Neural crest cell (in vitro differentiated cells): Measurements from ENCODE around the gene TBK1. TPM values are rescaled to one million over a fixed set of nuclear protein-coding genes. Genes with fewer than 3 reads are reported as not detected.

Experiments used
- DNase-seq: peaks from one replicate; pipeline ENCODE4 v3.0.0; 2021; ENCODE audit warnings: low read depth, mixed read lengths, low spot score
- H3K27ac Mint-ChIP-seq: one replicate; pipeline ENCODE4 v1.8.0; 2021; ENCODE audit warnings: mild to moderate bottlenecking, mixed read lengths; ENCODE audit not compliant: unreplicated experiment
- H3K27me3 Mint-ChIP-seq: 2 replicates; pipeline ENCODE4 v1.8.0; 2021; ENCODE audit warnings: low read depth, mild to moderate bottlenecking, mixed read lengths
- H3K36me3 Mint-ChIP-seq: 2 replicates; pipeline ENCODE4 v1.8.0; 2021; ENCODE audit warnings: low read depth, mild to moderate bottlenecking, mixed read lengths
- H3K4me1 Mint-ChIP-seq: 2 replicates; pipeline ENCODE4 v1.8.0; 2021; ENCODE audit warnings: mixed read lengths
- H3K4me3 Mint-ChIP-seq: one replicate; pipeline ENCODE4 v1.8.0; 2021; ENCODE audit warnings: mild to moderate bottlenecking, mixed read lengths
- H3K9me3 Mint-ChIP-seq: 2 replicates; pipeline ENCODE4 v1.8.0; 2021; ENCODE audit warnings: mixed read lengths
- total RNA-seq: library from RNA; stranded (reverse); gene quantifications from 2 replicates; pipeline ENCODE4 v1.2.1, GENCODE V29; 2021
- TF ChIP-seq, protein P1 (sequence below): fragments of 200-600 bp; sonication (generic); conservative IDR thresholded peaks from 2 replicates; pipeline ENCODE4 v1.5.0; 2021; ENCODE audit warnings: antibody characterized with exemption, mild to moderate bottlenecking

The TBK1 gene
- total RNA-seq, 1 donor from 2014 or later: 16.4 TPM

DNA sequence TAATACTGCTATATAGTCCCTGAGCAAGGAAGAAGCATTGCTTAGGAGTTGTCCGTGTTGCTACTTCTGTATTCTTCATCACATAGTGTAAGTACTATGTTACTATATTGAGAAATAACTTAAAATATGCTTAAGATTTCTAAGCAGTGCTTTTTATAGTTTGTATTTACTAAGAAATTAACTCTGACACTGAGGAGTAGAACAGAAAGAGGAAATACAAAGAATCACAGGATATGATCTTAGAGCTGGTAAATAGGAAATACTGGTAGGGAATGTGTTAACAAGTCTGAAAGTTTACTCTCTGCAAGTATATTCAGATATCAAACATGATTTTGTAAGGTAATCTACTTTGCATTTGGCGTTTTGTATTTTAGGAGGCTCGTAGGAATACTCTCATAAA is 32.2 kb upstream of the TBK1 start:
- H3K27ac Mint-ChIP-seq: no peak overlapping the region
- TF ChIP-seq, protein P1, sequence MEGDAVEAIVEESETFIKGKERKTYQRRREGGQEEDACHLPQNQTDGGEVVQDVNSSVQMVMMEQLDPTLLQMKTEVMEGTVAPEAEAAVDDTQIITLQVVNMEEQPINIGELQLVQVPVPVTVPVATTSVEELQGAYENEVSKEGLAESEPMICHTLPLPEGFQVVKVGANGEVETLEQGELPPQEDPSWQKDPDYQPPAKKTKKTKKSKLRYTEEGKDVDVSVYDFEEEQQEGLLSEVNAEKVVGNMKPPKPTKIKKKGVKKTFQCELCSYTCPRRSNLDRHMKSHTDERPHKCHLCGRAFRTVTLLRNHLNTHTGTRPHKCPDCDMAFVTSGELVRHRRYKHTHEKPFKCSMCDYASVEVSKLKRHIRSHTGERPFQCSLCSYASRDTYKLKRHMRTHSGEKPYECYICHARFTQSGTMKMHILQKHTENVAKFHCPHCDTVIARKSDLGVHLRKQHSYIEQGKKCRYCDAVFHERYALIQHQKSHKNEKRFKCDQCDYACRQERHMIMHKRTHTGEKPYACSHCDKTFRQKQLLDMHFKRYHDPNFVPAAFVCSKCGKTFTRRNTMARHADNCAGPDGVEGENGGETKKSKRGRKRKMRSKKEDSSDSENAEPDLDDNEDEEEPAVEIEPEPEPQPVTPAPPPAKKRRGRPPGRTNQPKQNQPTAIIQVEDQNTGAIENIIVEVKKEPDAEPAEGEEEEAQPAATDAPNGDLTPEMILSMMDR: no peak
- no peaks in the 10 kb centered on the region for H3K9me3 Mint-ChIP-seq
- DNase-seq: no peak
- no peak overlapping the region for H3K4me3 Mint-ChIP-seq
- H3K27me3 Mint-ChIP-seq: no peaks in the 10 kb centered on the region
- peaks cover 17% of the 10 kb centered on the region for H3K36me3 Mint-ChIP-seq
- no peaks in the 10 kb centered on the region for H3K4me1 Mint-ChIP-seq

DNA sequence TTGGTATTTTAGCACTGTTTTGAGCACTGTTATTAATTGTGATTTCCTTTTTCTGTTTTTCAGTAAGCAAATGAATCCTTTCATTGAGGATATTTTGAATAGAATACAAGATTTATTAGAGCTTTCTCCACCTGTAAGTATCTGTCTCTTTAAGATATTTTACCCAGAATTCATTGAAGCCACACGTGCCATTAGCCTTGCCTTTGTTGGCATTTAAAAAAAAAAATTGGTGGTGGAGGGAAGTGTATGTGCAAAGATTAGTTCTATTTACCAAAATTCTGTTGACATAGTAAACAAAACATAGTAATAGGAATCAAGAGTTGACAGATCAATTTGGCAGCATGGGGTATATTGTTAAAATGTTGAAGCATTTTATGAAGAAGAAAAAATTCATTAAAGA is 23.9 kb upstream of the TBK1 start:
- TF ChIP-seq, protein P1: no peak
- H3K9me3 Mint-ChIP-seq: no peaks in the 10 kb centered on the region
- H3K4me3 Mint-ChIP-seq: no peak overlapping the region
- H3K4me1 Mint-ChIP-seq: no peaks in the 10 kb centered on the region
- no peak for DNase-seq
- H3K36me3 Mint-ChIP-seq: peaks cover 20% of the 10 kb centered on the region
- no peaks in the 10 kb centered on the region for H3K27me3 Mint-ChIP-seq
- no peak overlapping the region for H3K27ac Mint-ChIP-seq

DNA sequence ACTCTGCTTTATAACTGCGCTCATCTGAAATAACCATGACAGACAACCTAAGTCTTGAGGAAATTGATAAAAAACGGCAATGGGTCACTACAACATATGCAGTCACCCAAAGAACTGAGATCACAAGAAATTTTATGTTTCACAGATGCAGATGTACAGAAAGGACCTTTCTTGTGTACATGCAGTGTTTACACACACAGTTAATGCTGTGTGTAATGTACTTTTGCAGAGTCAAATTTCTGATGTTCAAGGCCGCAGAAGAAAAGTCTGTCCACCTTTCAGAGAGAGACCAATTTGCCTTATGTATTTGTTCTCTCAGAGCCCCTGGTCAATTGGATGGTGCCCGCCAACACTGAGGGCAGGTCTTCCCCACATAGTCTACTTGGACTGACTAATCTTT is 23.0 kb upstream of the TBK1 start:
- no peak for DNase-seq
- Mint-ChIP-seq H3K36me3 (peaks cover 20% of the 10 kb centered on the region), H3K4me3 (no peak overlapping the region), H3K27ac (no peak overlapping the region), H3K27me3 (no peaks in the 10 kb centered on the region), H3K9me3 (no peaks in the 10 kb centered on the region), H3K4me1 (no peaks in the 10 kb centered on the region)
- TF ChIP-seq, protein P1: no peak

DNA sequence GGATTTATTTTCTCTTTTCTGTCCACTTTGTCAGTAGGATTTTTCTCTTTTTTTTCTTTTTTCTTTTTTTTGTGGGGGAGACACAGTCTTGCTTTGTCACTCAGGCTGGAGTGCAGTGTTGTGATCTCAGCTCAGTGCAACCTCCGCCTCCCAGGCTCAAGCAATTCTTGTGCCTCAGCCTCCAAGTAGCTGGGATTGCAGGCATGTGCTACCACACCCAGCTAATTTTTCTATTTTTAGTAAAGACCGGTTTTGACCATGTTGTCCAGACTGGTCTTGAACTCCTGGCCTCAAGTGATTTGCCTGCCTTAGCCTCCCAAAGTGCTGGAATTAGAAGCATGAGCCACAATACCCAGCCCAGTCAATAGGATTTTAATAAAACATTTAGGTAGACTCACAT is 21.0 kb upstream of the TBK1 start:
- no peak for DNase-seq
- Mint-ChIP-seq H3K36me3 (peaks cover 13% of the 10 kb centered on the region), H3K27ac (no peak overlapping the region), H3K9me3 (no peaks in the 10 kb centered on the region), H3K4me3 (no peak overlapping the region), H3K27me3 (no peaks in the 10 kb centered on the region), H3K4me1 (no peaks in the 10 kb centered on the region)
- TF ChIP-seq, protein P1: no peak

DNA sequence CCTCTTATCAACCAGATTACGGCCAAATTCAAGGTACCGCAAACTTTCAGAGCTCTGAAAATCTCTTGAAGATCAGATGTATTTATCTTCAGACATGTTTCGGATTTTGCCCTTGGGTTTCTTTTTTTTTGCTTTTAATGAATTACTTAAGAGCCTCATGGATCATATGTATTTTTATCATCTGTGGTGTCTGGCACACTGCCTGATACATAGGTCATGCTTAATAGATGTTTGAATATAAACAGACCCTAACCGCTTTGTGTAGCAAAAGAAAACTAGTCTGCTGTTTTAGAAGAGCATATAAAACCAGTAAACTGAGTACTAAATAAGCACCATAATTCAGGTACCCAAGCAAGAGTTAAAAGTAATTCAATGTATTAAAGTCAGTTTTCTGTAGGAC is 20.1 kb upstream of the TBK1 start:
- no peak overlapping the region for H3K4me3 Mint-ChIP-seq
- H3K4me1 Mint-ChIP-seq: no peaks in the 10 kb centered on the region
- H3K27me3 Mint-ChIP-seq: no peaks in the 10 kb centered on the region
- H3K27ac Mint-ChIP-seq: peak overlapping the region; percentile 50
- TF ChIP-seq, protein P1: no peak
- no peak for DNase-seq
- H3K36me3 Mint-ChIP-seq: peaks cover 16% of the 10 kb centered on the region
- no peaks in the 10 kb centered on the region for H3K9me3 Mint-ChIP-seq

DNA sequence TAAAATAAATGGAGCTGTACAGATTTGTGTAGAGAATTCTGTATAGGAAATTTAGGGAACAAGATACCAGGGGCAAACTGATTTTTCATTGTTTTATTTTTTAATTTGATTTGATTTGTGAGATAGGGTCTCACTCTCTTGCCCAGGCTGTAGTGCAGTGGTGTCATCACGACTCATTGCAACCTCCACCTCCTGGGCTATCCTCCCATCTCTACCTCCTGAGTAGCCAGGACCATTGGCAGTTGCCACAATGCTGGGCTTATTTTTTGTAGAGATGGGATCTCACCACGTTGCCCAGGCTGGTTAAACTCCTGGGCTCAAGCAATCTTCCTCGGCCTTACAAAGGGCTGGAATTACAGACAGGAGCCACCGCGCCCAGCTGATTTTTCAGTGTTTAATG is 18.0 kb upstream of the TBK1 start:
- Mint-ChIP-seq H3K36me3 (peaks cover 17% of the 10 kb centered on the region), H3K4me1 (no peaks in the 10 kb centered on the region), H3K27ac (peak overlapping the region; percentile 58)

More for the DNA sequence above, 18.0 kb upstream of the TBK1 start:
- H3K4me3 Mint-ChIP-seq: no peak overlapping the region
- TF ChIP-seq, protein P1: no peak
- H3K9me3 Mint-ChIP-seq: no peaks in the 10 kb centered on the region
- DNase-seq: no peak
- no peaks in the 10 kb centered on the region for H3K27me3 Mint-ChIP-seq
